Stimulated activated CD4-positive, alpha-beta T cell treated with anti-CD3 and anti-CD28 coated beads, Interleukin-4, amount 100 ng/mL, for 24 hours (primary cell): ENCODE results near the gene CHERP.

ENCODE experiments used
- DNase-seq: peaks from one replicate; pipeline ENCODE4 v3.0.0-alpha.2; 2020

The CHERP gene

GRCh38 chr19:16470541-16470910 is 71.7 kb downstream of the CHERP start:
- DNase-seq = no peak
